ENCODE results near the gene CST9L. TPM values are rescaled to one million over a fixed set of nuclear protein-coding genes. Genes with fewer than 3 reads are reported as not detected.
"Not testable (repeated sequence)": the region's sequence is repeated elsewhere in the genome, so short reads cannot be mapped to it uniquely, and the experiment has no call there.

Gene CST9L
- total RNA-seq, 4 donors from 2014 or later = not detected

GRCh38 chr20:23584434-23585199 lies 16.3 kb upstream of the CST9L start:
- H3K4me3 ChIP-seq = no peak overlapping the region
- in situ Hi-C loops (cut with MboI; ENCODE audit: low pct_ligation_motif_present in 1 of 4, low pct_unique_long_range_greater_than_20kb in 1 of 4, low sequenced_read_pairs in 3 of 4) (loop anchor here in 1 of 4 donors (25.0 kb wide), 1 partner anchor 97 kb away; the partner anchor contains the start of gene CST8), intact Hi-C loops (cut with DNase I; ENCODE audit: low total_unique reads) (no loop called here)
- no peaks in the 10 kb centered on the region for H3K36me3 ChIP-seq
- no peak overlapping the region for H3K27ac ChIP-seq
- no peaks in the 10 kb centered on the region for H3K4me1 ChIP-seq
- H3K27me3 ChIP-seq = no peaks in the 10 kb centered on the region
- DNase-seq = no peak
- H3K9me3 ChIP-seq = no peaks in the 10 kb centered on the region
- TF ChIP-seq, protein P1, sequence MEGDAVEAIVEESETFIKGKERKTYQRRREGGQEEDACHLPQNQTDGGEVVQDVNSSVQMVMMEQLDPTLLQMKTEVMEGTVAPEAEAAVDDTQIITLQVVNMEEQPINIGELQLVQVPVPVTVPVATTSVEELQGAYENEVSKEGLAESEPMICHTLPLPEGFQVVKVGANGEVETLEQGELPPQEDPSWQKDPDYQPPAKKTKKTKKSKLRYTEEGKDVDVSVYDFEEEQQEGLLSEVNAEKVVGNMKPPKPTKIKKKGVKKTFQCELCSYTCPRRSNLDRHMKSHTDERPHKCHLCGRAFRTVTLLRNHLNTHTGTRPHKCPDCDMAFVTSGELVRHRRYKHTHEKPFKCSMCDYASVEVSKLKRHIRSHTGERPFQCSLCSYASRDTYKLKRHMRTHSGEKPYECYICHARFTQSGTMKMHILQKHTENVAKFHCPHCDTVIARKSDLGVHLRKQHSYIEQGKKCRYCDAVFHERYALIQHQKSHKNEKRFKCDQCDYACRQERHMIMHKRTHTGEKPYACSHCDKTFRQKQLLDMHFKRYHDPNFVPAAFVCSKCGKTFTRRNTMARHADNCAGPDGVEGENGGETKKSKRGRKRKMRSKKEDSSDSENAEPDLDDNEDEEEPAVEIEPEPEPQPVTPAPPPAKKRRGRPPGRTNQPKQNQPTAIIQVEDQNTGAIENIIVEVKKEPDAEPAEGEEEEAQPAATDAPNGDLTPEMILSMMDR (IDR thresholded peaks at IDR 0.05) = no peak
- TF ChIP-seq EP300 (IDR thresholded peaks at IDR 0.05; ENCODE audit: low read depth) (no peak), POLR2AphosphoS5 (IDR thresholded peaks at IDR 0.05) (no peak), POLR2A (IDR thresholded peaks at IDR 0.05) (no peak)
- 54% methylated on average over 5 of the region's 5 CpGs; no CpG with 5 or more reads in 1 of the 2 donors for WGBS, 2 donors (ENCODE audit: low coverage in 1 of 2)

GRCh38 chr20:23583526-23583925 lies 15.2 kb upstream of the CST9L start:
- no peak for TF ChIP-seq POLR2AphosphoS5 (IDR thresholded peaks at IDR 0.05)
- TF ChIP-seq, protein P1 (IDR thresholded peaks at IDR 0.05) = no peak
- no peak for TF ChIP-seq POLR2A (IDR thresholded peaks at IDR 0.05)
- H3K4me3 ChIP-seq = no peak overlapping the region
- H3K4me1 ChIP-seq = no peaks in the 10 kb centered on the region
- DNase-seq = no peak
- H3K27ac ChIP-seq = no peak overlapping the region
- intact Hi-C loops (cut with DNase I; ENCODE audit: low total_unique reads) = no loop called here
- in situ Hi-C loops (cut with MboI; ENCODE audit: low pct_ligation_motif_present in 1 of 4, low pct_unique_long_range_greater_than_20kb in 1 of 4, low sequenced_read_pairs in 3 of 4) = loop anchor here in 1 of 4 donors (25.0 kb wide), 1 partner anchor 96 kb away; the partner anchor contains the start of gene CST8
- H3K27me3 ChIP-seq = no peaks in the 10 kb centered on the region
- no peaks in the 10 kb centered on the region for H3K9me3 ChIP-seq
- no peaks in the 10 kb centered on the region for H3K36me3 ChIP-seq

- Histone ChIP-seq H3K36me3 (no peaks in the 10 kb centered on the region), H3K9me3 (no peaks in the 10 kb centered on the region), H3K27me3 (no peaks in the 10 kb centered on the region), H3K27ac (no peak overlapping the region), H3K4me3 (no peak overlapping the region), H3K4me1 (no peaks in the 10 kb centered on the region)
- in situ Hi-C loops (cut with MboI; ENCODE audit: low pct_ligation_motif_present in 1 of 4, low pct_unique_long_range_greater_than_20kb in 1 of 4, low sequenced_read_pairs in 3 of 4) (loop anchor here in 1 of 4 donors (25.0 kb wide), 1 partner anchor 95 kb away; the partner anchor contains the start of gene CST8), intact Hi-C loops (cut with DNase I; ENCODE audit: low total_unique reads) (no loop called here)
- DNase-seq = no peak
- TF ChIP-seq EP300 (IDR thresholded peaks at IDR 0.05; ENCODE audit: low read depth) (no peak), POLR2AphosphoS5 (IDR thresholded peaks at IDR 0.05) (no peak), POLR2A (IDR thresholded peaks at IDR 0.05) (no peak)
- TF ChIP-seq, protein P1 (IDR thresholded peaks at IDR 0.05) = no peak
- WGBS, 2 donors (ENCODE audit: low coverage in 1 of 2) = 74% methylated on average over 1 of the region's 1 CpG; no CpG with 5 or more reads in 1 of the 2 donors
Measured at GRCh38 chr20:23582293-23582692, 14.0 kb upstream of the CST9L start.

GRCh38 chr20:23581833-23582232 lies 13.5 kb upstream of the CST9L start:
- in situ Hi-C loops (cut with MboI; ENCODE audit: low pct_ligation_motif_present in 1 of 4, low pct_unique_long_range_greater_than_20kb in 1 of 4, low sequenced_read_pairs in 3 of 4) = loop anchor here in 1 of 4 donors (25.0 kb wide), 1 partner anchor 95 kb away; the partner anchor contains the start of gene CST8
- H3K27ac ChIP-seq; H3K4me3 ChIP-seq; intact Hi-C loops (cut with DNase I; ENCODE audit: low total_unique reads); H3K4me1 ChIP-seq; H3K36me3 ChIP-seq; H3K27me3 ChIP-seq; H3K9me3 ChIP-seq: not testable (repeated sequence)
- 66% methylated on average over 9 of the region's 9 CpGs; no CpG with 5 or more reads in 1 of the 2 donors for WGBS, 2 donors (ENCODE audit: low coverage in 1 of 2)
- DNase-seq = peak; percentile 51
